Tongue (tissue), 2 donors: Measurements from ENCODE around the gene NRDE2. TPM values are rescaled to one million over a fixed set of nuclear protein-coding genes. Genes with fewer than 3 reads are reported as not detected.

Experiments used
- DNase-seq: peaks from one replicate; pipeline ENCODE4 v3.0.0-alpha.2; 2015
- total RNA-seq: library from RNA; depleted of rRNA; stranded (reverse); fragments of >200 nt; gene quantifications from one replicate; pipeline ENCODE4 v1.2.3, GENCODE V29; 2014

Gene NRDE2, protein sequence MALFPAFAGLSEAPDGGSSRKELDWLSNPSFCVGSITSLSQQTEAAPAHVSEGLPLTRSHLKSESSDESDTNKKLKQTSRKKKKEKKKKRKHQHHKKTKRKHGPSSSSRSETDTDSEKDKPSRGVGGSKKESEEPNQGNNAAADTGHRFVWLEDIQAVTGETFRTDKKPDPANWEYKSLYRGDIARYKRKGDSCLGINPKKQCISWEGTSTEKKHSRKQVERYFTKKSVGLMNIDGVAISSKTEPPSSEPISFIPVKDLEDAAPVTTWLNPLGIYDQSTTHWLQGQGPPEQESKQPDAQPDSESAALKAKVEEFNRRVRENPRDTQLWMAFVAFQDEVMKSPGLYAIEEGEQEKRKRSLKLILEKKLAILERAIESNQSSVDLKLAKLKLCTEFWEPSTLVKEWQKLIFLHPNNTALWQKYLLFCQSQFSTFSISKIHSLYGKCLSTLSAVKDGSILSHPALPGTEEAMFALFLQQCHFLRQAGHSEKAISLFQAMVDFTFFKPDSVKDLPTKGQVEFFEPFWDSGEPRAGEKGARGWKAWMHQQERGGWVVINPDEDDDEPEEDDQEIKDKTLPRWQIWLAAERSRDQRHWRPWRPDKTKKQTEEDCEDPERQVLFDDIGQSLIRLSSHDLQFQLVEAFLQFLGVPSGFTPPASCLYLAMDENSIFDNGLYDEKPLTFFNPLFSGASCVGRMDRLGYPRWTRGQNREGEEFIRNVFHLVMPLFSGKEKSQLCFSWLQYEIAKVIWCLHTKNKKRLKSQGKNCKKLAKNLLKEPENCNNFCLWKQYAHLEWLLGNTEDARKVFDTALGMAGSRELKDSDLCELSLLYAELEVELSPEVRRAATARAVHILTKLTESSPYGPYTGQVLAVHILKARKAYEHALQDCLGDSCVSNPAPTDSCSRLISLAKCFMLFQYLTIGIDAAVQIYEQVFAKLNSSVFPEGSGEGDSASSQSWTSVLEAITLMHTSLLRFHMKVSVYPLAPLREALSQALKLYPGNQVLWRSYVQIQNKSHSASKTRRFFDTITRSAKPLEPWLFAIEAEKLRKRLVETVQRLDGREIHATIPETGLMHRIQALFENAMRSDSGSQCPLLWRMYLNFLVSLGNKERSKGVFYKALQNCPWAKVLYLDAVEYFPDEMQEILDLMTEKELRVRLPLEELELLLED
- 16.8 TPM for total RNA-seq

DNA sequence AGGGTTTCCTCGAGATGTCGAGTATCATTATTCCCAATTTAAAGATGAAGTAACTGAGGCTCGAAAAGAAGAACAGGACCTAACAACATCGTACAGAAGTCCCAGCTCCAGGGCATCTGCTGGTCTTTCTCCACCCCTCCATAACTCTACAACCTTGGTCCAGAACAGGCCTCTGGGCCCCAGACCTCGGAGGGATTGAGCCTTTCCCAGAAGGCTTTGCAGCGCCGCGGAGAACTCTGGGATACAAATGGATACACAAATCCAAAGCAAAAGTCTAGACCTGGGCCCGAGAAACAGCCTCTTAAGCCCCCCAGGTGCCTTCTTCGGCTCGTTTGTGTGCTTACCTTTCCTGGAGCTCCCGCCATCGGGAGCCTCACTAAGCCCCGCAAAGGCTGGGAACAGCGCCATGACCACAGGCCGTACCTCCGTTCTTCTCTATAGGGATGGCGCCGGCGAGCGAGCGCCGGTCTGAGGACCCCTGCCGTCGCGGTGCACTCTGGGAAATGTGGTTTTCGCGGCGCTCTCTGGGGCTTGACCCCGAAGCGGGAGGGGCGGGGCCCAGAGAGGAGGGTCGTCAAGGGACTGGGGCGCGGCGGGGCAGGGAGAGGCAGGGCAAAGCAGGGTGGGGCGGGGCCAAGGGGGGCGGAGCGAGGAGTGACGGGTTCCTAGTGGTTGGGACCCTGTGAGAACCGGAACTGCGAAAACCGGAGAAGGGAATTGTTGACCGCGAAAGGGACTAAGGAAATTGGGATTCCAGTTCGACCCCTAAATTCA is at the start of gene NRDE2:
Gene NRDE2, minus strand, starts transcription at position 445 of the 774 bp plus-strand sequence. Its CDS starts 37 bp downstream, at position 408.
- peak; percentile 99 for DNase-seq

DNA sequence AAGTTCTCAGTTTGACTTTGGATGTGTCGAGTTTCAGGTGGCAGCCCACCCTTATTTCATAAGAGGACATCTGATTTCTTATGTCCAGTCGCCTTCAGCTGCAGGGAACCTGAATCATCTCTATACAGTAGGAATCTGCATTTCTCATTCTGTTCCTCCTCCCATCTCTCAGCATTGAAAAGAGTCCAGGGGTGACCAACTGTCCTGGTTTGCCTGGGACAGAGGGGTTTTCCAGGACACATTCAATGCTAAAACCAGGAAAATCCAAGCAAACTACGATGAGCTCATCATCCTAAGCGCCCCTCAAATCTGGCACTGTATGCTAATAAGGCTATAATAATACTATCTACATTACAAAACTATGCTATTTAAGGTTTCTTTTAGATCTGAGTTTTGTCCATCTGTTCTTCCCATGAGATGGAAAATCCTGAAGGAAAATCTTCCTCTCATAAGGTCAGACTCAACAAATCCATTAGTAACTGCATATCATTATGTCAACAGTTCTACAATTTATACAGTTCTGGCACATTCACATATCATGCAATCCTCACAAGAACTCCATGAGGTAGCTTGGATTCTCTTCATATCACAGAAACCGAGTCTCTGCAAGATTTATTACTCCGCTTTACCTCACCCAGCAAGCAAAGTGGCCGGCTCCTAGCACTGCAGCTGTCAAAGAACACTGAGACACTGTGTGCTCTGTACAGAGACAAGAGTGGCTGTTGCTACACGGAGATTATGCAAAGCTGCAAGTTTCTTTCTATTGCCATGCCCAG is 49.5 kb upstream of the NRDE2 start:
- DNase-seq, result peak; percentile 86

DNA sequence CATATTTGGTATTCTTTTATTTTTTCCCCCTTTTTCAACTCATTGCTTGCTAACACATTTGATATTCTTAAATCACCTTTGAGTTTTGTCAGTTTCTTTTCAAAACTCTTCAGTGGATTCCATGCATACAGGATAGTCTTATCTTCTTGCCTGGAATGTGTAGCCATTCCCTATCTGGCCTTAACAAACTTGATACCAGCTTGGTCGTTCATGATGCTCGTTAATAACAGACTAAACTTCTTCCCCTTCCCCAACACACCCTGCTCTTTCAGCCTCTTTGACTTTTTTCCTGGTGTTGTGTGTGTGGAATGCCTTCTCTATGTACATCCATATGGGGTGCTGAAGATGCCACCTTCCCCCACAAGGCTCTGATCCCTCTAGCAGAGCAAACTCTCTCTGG is 47.4 kb upstream of the NRDE2 start:
- DNase-seq, result no peak

DNA sequence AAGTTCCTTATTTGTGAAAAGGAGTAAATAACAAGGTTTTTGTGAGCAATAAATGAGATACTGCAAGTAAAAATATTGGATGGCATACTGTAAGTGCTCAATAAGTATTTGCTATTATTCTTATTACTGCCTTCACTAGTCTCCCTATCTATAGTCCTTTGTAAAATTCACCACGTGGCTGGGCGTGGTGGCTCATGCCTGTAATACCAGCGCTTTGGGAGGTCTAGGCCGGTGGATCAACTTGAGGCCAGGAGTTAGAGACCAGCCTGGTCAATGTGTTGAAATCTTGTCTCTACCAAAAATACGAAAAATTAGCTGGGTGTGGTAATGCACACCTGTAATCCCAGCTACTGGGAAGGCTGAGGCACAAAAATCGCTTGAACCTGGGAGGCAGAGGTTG is 46.5 kb upstream of the NRDE2 start:
- no peak for DNase-seq

DNA sequence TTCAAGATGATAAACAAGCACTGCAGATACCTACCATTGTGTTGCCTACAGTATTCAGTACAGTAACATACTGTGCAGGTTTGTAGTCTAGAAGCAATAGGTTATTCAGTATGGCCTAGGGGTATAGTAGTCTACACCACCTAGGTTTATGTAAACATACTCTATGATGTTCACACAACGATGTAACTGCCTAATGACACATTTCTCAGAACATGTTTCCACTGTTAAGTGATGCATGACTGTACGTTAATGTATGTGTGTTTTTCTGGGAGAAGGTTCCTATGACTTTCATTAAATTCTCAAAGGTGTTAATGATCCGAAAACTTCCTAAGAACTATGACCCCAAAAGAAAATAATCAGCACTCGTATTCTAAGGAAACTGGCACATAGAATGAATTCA is 44.2 kb upstream of the NRDE2 start:
- no peak for DNase-seq

DNA sequence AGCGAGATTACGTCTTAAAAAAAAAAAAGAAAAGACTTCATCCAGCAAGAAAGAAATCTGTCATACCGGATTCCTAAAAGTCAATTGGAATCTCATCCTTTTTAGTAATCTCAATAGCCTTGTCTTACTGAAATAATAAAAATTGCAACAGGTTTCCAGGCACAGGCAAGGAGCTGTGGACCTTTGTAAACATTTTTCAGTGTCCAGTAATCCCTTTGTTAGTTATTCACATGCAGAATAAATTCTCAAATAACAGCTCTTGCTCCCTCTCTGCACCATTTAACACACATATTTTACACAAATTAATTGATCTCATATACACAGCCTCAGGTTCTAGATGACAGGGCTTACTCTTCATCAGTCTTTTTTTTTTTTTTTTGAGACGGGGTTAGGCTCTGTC is 43.1 kb upstream of the NRDE2 start:
- DNase-seq, result no peak

DNA sequence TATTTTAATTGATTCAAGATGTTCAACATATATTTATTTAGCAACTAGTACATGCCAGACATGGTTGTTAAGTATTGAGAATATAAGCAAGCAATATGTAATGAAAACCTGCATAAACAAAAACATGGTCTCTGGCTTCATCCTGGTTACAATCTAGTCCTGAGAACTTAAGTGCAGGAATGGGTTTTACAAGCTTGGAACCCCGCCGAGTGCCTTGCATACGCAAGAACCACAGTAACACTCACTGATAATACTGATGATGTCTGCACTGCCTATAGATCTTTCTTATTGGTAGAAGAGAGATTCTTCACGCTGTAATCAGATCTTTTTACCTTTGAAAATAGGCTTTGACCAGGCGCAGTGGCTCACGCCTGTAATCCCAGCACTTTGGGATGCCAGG is 42.1 kb upstream of the NRDE2 start:
- no peak for DNase-seq

DNA sequence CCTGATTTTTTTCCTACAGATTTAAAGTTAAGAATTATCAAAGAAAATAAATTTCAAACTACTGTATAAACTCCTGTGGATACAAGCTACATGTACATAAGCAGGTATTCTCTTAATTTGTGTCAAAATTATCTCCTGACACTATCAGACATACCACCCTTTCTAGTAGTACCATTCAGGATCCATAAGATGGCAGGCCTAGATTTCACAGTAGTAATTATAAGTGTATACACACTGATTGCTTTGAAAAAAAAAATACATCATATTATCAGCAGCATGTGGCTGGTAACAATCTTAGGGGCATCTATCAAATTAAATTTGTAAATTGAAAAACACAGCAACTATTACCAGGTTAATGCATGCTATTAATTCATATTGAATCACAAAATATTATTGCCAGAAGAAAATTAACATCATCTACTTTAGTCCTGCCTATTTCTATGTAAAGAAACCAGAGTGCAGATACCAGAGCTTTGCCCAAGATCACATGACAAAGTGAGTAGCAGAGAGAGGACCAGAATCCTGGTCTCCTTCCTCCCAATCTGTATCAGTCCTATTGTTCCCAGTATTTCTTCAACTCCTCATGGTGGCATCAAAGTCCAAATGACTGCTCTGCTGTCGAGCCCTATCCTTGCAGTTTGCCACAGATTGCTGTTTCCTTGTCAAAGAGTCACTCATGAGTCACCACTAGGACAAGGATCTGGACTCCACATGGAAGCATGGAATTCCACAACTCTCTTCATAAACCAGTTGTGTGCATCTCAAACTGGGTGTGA is 37.4 kb upstream of the NRDE2 start:
- DNase-seq, result no peak

DNA sequence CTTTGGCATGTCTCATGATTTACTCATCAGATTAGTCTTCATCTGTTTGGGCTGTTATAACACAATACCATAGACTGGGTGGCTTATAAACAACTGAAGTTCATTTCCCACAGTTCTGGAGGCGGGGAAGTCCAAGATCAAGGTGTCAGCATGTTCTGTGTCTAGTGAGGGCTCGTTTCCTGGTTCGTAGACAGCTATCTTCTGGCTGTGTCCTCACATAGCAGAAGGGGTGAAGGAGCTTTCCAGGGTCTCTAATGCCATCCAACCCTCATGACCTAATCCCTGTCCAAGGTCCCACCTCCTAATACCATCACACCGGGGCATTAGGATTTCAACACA is 30.8 kb upstream of the NRDE2 start:
- DNase-seq, result no peak

DNA sequence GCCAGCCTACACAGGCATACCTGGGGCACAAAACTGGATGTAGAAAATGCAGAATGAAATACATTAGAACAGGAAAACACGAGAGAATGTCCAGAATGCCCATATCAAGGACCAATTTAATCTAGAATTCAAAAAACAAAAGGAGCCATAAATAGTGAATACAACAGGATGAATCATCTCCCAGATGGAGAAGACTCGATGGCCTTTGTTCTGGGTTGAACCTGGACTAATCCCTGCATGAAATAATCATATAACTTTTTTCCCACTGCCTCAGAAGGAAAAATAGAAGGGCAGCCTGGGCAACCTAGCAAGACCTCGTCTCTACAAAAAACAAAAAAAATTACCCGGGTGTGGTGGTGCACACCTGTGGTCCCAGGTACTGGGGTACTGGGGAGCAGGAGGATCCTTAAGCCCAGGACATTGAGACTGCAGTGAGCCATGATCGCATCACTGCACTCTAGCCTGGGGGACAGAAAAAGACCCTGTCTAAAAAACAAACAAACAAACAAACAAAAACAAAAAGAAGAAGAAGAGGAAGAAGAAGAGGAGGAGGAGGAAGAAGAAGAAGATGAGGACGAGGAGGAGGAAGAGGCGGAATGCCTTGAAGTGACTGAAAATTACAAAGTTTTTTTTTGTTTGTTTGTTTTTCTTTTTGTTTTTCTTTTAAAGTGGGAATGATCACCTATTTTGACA is 30.3 kb upstream of the NRDE2 start:
- no peak for DNase-seq

DNA sequence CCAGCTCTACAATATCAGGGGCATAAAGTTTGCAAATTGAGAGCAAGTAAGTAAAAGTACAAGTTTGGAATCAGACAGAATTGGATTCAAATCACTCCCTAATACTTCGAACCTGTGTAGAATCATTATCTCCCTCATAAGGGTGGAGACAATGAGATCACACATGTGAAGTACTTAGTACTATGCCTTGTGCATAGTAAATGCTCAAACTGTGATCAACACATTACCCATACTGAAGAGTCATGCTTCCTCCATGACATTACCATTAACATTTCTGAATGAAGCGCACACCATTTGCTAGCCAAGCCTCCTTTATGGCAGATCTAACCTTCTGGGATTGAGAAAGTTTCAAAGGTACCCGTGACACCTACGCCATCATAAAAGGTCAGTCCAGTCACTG is 26.6 kb upstream of the NRDE2 start:
- DNase-seq, result no peak

DNA sequence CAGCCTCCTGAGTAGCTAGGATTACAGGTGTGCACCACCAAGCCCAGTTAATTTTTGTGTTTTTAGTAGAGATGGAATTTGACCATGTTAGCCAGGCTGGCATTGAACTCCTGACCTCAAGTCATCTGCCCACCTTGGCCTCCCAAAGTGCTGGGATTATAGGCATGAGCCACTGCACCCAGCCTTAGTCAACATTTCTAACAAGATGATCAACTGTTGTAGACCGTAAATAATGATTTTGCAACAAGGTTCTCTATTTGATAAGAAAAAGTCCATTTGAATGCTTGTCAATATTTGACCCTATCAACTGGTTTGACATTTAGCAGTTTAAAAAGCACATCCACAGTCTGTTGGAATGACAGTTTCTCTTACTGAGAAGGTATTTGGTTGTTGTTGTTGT is 25.2 kb upstream of the NRDE2 start:
- DNase-seq, result no peak

DNA sequence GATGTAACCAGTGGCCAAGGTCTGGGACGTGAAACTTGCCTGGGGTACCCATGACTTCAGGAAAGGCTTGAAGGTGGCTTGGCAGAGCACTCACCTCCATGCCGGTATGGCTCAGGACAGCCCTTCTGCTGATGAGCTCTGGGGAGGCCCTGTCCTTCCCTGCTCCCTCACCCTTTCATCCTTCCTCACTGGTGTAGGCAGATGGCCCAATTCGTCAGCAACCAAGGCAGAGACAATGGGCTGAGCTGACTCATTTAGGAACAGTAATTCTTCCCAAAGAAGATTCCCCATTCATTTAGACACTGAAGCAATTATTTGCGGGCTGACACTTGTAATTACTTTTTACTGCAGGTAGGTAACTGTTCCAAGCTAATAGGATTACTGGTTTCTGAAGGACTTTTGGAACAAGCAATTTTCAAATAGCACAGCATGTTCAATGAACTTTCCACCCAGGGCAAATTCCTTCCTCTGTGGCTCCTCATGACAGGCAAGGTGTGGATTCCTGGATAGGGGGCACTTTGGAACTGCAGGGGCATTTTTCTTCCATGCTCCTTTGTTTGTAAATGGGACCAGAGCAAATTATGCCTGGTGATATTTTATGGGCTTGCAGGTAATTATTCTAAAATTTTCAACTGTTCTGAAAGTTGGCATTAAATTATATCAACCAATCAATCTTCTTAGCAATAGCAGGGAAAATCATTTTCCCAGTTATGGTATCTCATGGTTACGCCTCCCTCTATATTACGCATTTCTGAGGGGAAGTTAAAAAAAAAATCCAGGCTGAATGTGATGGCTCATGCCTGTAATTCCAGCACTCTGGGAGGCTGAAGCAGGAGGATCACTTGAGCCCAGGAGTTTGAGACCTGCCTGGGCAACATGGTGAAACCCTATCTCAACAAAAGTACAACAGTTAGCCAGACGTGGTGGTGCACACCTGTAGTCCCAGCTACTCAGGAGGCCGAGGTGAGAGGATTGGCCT is 24.1 kb upstream of the NRDE2 start:
- no peak for DNase-seq

DNA sequence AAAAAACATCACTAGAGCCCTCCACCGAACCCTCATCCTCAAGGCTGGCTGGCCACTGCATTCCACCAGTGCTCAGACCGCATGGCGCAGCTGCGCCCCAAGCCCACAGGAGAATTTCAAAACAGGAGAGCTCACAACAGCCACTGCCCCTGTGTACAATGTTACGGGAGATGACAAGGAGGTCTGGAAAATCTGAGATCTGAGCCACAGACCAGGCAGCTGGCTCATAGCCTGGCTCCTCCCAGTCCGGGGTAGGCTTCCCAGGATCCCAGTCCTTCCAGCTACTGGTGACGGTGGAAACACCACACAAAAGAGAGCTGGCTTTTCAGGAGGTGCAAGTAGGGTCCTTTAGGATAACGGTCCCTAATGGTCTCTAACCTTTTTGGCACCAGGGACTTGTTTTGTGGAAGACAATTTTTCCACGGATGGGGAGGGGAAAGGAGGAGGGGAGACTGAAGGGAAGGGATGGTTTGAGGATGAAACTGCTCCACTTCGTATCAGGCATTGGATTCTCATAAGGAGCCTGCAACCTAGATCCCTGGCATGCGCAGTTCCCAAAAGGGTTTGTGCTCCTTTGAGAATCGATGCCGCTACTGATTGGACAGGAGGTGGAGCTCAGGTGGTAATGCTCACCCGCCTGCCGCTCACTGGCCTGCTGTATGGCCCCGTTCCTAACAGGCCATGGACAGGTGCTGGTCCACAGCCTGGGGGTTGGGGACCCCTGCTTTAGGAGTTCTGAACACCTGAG is 23.0 kb upstream of the NRDE2 start:
- no peak for DNase-seq

DNA sequence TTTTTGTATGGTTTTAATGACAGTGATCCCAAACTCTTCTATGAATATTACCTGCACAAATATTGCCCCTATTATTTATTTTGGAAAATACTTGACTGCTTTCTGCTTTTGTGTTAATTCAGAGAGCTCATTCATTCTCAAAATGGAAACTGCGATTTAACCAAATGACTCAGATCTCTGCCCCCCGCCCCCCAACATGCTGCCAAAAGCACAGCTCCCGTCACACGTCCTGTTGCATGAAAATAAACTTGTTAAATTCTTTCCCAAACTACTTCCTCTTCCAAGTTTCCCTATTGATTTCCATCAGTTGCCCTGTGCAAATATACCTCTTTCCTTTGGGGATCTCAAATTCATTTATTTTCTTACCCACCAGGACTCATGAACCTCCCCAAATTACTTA is 18.0 kb upstream of the NRDE2 start:
- DNase-seq, result no peak

DNA sequence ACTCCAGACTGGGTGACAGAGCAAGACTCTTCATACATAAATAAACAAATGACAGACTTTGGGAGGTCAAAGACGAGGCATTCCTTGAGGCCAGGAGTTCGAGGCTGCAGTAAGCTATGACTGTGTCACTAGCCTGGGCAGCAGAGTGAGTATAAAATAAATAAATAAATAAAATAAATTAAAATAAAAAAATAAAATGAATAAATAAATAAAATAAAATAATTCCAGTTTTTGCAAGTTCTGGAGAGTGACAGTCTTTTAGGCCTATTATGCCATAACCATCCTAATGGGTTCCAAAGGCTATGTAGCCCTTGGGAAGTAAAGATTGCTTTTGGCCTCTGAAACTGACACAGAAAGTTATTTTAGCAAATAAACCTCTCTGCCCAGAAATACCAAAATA is 16.5 kb upstream of the NRDE2 start:
- DNase-seq, result no peak

DNA sequence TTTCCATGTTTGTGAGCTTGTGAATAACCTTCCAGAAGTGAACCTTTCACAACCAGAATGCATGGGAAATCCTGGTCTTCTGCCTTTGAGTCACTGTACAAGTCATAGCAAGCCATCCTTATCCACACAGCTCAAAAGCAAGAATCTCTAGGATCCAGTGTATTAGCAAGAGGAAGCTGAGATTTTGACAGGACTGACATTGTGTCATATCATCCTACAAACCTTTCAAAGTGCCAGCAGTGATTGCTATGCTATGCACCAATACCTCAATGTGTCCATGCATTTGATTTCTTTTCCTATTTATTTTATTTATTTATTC is 13.5 kb upstream of the NRDE2 start:
- no peak for DNase-seq
